AG10803 (cell line): Measurements from ENCODE around the gene KIF5A.

ENCODE experiments used
- DNase-seq: peaks from one replicate; pipeline ENCODE4 v3.0.0; 2010; ENCODE audit warnings: low read depth
- H3K4me3 ChIP-seq: 2 replicates; pipeline ENCODE4 v1.5.1; 2011; ENCODE audit warnings: mild to moderate bottlenecking, low read length, control low read depth
- TF ChIP-seq, protein P1 (sequence below): conservative IDR thresholded peaks from 2 replicates; pipeline ENCODE4 v1.5.1; 2011; ENCODE audit warnings: mild to moderate bottlenecking, low read length, control low read depth, inconsistent platforms

Gene KIF5A

DNA sequence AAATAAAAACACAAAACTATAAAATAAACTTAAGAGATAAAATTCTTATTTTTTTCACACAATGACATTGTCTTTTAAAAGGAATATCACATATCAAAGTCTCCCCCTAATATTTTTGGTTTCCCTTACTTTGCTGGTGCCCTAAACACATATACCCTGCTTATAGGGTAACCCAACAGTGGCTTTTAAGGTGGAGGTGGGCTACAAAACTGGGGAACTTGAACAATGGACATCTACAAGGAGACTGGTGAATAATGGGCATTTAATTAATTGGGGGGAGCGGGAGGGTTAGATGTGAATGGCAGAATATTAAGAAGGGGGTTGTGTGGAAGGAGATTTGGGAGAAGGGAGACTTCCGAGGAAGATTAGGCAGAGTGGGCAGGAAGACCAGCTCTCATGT is 73.5 kb downstream of the KIF5A start:
- TF ChIP-seq, protein P1, sequence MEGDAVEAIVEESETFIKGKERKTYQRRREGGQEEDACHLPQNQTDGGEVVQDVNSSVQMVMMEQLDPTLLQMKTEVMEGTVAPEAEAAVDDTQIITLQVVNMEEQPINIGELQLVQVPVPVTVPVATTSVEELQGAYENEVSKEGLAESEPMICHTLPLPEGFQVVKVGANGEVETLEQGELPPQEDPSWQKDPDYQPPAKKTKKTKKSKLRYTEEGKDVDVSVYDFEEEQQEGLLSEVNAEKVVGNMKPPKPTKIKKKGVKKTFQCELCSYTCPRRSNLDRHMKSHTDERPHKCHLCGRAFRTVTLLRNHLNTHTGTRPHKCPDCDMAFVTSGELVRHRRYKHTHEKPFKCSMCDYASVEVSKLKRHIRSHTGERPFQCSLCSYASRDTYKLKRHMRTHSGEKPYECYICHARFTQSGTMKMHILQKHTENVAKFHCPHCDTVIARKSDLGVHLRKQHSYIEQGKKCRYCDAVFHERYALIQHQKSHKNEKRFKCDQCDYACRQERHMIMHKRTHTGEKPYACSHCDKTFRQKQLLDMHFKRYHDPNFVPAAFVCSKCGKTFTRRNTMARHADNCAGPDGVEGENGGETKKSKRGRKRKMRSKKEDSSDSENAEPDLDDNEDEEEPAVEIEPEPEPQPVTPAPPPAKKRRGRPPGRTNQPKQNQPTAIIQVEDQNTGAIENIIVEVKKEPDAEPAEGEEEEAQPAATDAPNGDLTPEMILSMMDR, result no peak
- H3K4me3 ChIP-seq, result no peak overlapping the region
- no peak for DNase-seq

DNA sequence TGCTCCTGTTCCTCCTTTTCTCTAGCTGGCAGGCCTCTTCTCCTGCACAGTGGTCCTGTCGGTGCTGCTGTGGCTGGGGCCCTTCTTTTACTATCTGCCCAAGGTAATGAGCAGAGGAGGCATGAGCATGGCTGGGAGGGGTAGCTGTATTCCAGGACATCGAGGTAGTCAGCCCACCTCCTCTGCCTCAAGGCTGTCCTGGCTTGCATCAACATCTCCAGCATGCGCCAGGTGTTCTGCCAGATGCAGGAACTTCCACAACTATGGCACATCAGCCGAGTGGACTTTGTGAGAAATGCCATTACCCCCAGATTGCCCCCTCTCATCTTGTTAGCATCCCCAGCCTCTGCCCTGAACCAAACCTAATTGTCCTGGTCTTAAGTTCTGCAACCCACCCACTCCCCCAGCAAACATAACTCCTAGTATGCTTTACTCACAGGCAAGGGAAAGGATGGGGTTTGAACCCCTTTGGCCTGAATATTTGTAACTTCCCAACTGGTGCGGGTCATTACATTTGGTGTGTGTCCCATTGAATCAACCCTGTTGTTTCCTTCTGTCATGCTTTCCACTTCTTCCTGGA is 74.1 kb downstream of the KIF5A start:
- TF ChIP-seq, protein P1, result no peak

DNA sequence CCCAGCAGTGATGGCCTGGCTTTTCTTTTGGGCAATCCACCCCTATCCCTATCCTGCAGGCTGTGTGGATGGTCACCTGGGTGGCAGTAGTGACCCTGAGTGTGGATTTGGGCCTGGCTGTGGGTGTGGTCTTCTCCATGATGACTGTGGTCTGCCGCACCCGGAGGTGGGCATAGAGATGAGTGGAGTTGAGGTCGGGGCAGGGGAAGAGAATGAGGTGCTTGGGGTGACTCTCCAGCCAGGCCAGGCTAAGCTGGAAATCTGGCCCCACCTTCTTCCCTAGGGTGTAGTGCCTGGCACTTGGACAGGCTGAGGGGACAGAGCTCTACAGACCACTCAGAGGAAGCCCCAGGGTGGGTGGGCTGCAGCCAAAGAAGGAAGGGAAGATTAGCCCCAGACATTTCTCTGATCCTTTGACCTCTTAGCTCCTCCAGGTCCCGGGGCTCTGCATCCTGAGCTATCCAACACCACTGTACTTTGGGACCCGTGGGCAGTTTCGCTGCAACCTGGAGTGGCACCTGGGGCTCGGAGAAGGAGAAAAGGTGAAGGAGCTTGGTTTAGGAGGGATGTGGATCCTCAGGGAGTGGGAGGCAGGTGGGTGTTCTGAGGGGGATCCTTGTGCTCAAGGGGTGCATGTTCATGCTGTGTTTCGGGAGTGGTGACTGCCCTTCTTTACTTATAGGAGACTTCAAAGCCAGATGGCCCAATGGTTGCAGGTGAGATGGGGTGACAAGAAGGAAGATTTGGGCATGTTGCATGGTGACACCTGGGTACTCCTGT is 74.8 kb downstream of the KIF5A start:
- DNase-seq, result no peak
- TF ChIP-seq, protein P1, result no peak

More for the DNA sequence above, 74.1 kb downstream of the KIF5A start:
- H3K4me3 ChIP-seq, result no peak overlapping the region
- no peak for DNase-seq

DNA sequence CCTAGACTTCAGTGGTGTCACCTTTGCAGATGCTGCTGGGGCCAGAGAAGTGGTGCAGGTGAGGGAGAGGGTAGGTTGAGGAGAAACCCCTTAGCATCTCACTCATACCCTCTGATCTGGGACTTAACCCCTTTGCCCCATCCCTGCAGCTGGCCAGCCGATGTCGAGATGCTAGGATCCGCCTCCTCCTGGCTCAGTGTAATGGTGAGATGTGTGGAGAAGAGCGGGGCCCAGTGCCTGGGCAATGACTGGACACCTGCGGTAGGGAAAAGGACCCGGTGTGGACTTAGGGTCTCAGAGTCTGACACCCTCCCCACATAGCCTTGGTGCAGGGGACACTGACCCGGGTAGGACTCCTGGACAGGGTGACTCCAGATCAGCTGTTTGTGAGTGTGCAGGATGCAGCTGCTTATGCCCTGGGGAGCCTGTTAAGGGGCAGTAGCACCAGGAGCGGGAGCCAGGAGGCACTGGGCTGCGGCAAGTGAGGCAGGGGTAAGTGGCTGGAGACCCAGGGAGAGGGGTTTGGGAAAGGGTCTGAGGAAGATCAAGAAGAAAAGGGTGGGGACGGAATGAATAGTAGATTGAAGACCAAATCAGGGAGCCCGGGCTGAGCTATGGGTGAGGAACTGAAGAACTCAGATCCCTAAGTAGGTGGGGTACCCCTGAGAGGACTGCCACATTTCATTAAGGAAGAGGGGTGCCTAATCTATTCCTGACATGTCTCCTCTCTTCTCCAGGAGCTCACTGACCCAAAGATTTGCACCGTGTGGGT is 75.6 kb downstream of the KIF5A start:
- no peak overlapping the region for H3K4me3 ChIP-seq
- no peak for DNase-seq
- TF ChIP-seq, protein P1, result no peak

More for the DNA sequence above, 74.8 kb downstream of the KIF5A start:
- no peak overlapping the region for H3K4me3 ChIP-seq

DNA sequence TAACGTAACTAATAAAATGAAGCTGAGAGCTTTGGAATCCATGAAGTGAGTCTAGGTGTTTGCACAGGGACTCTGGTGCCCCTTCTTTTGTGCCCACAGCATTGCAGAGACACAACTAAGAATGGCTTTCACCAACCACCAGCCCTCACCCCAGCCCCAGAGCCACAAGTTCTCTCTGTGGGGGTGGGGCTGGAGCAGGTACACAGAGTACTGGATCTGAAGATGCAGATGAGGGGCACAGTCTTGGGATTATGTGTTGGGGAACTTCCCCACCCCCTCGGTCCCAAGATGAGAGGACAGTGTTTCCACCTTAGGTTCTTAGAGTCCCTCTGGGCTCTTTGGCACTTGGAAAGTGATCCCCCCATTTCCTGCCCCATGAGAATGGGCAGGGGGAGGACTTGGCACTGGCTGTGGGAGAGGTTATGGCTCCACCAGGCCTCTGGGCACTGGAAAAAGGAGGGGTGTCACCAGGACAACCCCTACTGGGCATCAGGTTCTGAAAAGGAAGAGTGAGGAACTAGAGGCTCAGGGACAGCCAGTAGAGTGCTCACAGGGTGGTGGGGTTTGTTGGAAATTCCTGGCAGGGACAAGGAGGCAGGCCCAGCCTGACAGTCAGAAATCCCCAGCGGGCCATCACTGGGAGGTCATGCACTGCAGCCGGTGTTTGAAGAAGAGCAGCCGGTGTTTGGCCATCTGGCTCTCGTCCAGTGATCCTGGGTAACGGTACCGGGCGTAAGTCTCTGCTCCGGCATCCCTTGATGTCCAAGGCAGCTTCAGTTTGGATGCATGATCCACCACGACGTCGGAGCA is 76.5 kb downstream of the KIF5A start:
- no peak overlapping the region for H3K4me3 ChIP-seq
- DNase-seq, result no peak
- TF ChIP-seq, protein P1, result no peak

DNA sequence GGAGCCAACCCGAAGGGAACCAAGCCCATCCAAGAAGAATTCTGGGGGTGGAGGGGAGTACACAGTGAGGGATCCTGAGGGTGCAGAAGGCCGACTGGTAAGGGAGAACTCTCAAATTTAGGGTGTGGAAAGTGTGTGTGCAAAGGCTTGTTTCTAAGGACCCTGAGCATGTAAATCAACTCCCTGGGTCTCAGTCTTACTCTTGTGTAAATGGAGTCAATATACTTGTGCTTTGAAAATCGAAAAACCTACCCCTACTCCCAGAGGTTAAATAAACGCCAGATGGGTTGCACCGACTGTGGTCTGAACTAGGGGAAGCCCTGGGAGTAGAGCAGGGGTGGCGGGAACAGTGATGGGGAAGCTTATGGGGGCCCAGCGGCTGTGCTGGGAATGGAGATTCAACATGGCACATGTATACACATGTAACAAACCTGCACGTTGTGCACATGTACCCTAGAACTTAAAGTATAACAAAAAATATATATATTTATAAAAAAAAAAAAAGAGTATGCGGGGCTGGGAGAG is 77.1 kb downstream of the KIF5A start:
- TF ChIP-seq, protein P1, result no peak
- no peak overlapping the region for H3K4me3 ChIP-seq
- DNase-seq, result no peak
